Endodermal cell (in vitro differentiated cells): ENCODE measurements around the gene PRR7. TPM values are rescaled to one million over a fixed set of nuclear protein-coding genes. Genes with fewer than 3 reads are reported as not detected.

ENCODE experiments used
- DNase-seq: peaks from one replicate; pipeline ENCODE4 v3.0.0-alpha.2; 2017
- H3K27ac ChIP-seq: 2 replicates; pipeline ENCODE4 v1.5.1; 2013; ENCODE audit warnings: mild to moderate bottlenecking, low read depth, low read length, moderate library complexity
- H3K27me3 ChIP-seq: 2 replicates; pipeline ENCODE4 v1.6.1; 2013; ENCODE audit warnings: mild to moderate bottlenecking, low read length, moderate library complexity; ENCODE audit not compliant: insufficient read depth, control insufficient read depth, poor library complexity, severe bottlenecking
- H3K36me3 ChIP-seq: 2 replicates; pipeline ENCODE4 v1.7.0; 2013; ENCODE audit warnings: mild to moderate bottlenecking, low read length, moderate library complexity; ENCODE audit not compliant: control insufficient read depth, insufficient read depth
- H3K4me1 ChIP-seq: one replicate; pipeline ENCODE4 v1.7.0; 2013; ENCODE audit warnings: low read length; ENCODE audit not compliant: control insufficient read depth, insufficient read depth
- H3K4me3 ChIP-seq: 2 replicates; pipeline ENCODE4 v1.5.1; 2013; ENCODE audit warnings: mild to moderate bottlenecking, low read length, moderate library complexity
- H3K9ac ChIP-seq: 2 replicates; pipeline ENCODE4 v1.6.1; 2013; ENCODE audit warnings: mild to moderate bottlenecking, low read length, moderate library complexity; ENCODE audit not compliant: poor library complexity, severe bottlenecking; ENCODE audit errors: extremely low read depth
- H3K9me3 ChIP-seq: 2 replicates; pipeline ENCODE4 v1.6.1; 2013; ENCODE audit warnings: mild to moderate bottlenecking, low read length, moderate library complexity; ENCODE audit not compliant: control insufficient read depth
- H3K27ac Mint-ChIP-seq: 2 replicates; pipeline ENCODE4 v1.8.0; 2020; ENCODE audit warnings: mixed read lengths
- H3K27me3 Mint-ChIP-seq: 2 replicates; pipeline ENCODE4 v1.8.0; 2021; ENCODE audit warnings: mild to moderate bottlenecking, mixed read lengths; ENCODE audit not compliant: insufficient read depth
- H3K36me3 Mint-ChIP-seq: 2 replicates; pipeline ENCODE4 v1.8.0; 2020; ENCODE audit warnings: low read depth, mixed read lengths
- H3K4me1 Mint-ChIP-seq: 2 replicates; pipeline ENCODE4 v1.8.0; 2020; ENCODE audit warnings: mixed read lengths
- H3K4me3 Mint-ChIP-seq: 2 replicates; pipeline ENCODE4 v1.8.0; 2020; ENCODE audit warnings: mild to moderate bottlenecking, moderate library complexity, mixed read lengths
- H3K9me3 Mint-ChIP-seq: 2 replicates; pipeline ENCODE4 v1.8.0; 2020; ENCODE audit warnings: mild to moderate bottlenecking, mixed read lengths
- CTCF ChIP-seq: fragments of 200-600 bp; sonication (generic); conservative IDR thresholded peaks from 2 replicates; pipeline ENCODE4 v1.5.0; 2021; ENCODE audit warnings: antibody characterized with exemption, mild to moderate bottlenecking
- WGBS, 2 experiments: methylation state at CpG; one replicate each; pipeline versions ENCODE4 v1.1.5 to v1.1.7; 2013; ENCODE audit warnings: missing lambda C conversion rate in 2 of 2, mixed read lengths in 1 of 2; ENCODE audit not compliant: insufficient coverage in 1 of 2, insufficient read length in 1 of 2; 5-methylcytosine and 5-hydroxymethylcytosine counted together
- total RNA-seq, 2 donors: library from RNA; stranded (reverse); fragmentation: NEBNext Ultra II Directional in 1 of 2; extraction: Animal tissue kit (Norgen Biotek cat#: 25700) in 1 of 2; gene quantifications; 2 replicates in 1 of 2; 3 replicates in 1 of 2; pipeline ENCODE4 v1.2.1, GENCODE V29; 2021

The PRR7 gene
- total RNA-seq, 2 donors from 2014 or later = 4.7 to 8.0 TPM

- Mint-ChIP-seq H3K9me3 (no peaks in the 10 kb centered on the region), H3K27ac (no peak overlapping the region), H3K4me3 (peak overlapping the region; percentile 54), H3K36me3 (no peaks in the 10 kb centered on the region), H3K4me1 (peaks cover 2% of the 10 kb centered on the region), H3K27me3 (peaks cover 92% of the 10 kb centered on the region)
- Histone ChIP-seq H3K9ac (no peak overlapping the region), H3K36me3 (no peaks in the 10 kb centered on the region), H3K27ac (no peak overlapping the region), H3K4me3 (peak overlapping the region; percentile 64), H3K4me1 (no peaks in the 10 kb centered on the region), H3K9me3 (no peaks in the 10 kb centered on the region), H3K27me3 (peaks cover 95% of the 10 kb centered on the region)
- DNase-seq = no peak
- 59 to 73% methylated on average over 10 to 16 of the region's 16 CpGs for WGBS, 2 experiments
- TF ChIP-seq CTCF = no peak
Measured at GRCh38 chr5:177404641-177405179, 41.9 kb upstream of the PRR7 start.

GRCh38 chr5:177405312-177405711 is 41.3 kb upstream of the PRR7 start:
- TF ChIP-seq CTCF = no peak
- Mint-ChIP-seq H3K36me3 (no peaks in the 10 kb centered on the region), H3K27me3 (peaks cover 89% of the 10 kb centered on the region), H3K9me3 (no peaks in the 10 kb centered on the region), H3K27ac (no peak overlapping the region), H3K4me3 (peak overlapping the region; percentile 54), H3K4me1 (peaks cover 2% of the 10 kb centered on the region)
- Histone ChIP-seq H3K9ac (no peak overlapping the region), H3K9me3 (no peaks in the 10 kb centered on the region), H3K4me1 (no peaks in the 10 kb centered on the region), H3K36me3 (no peaks in the 10 kb centered on the region), H3K4me3 (no peak overlapping the region), H3K27me3 (peaks cover 90% of the 10 kb centered on the region), H3K27ac (no peak overlapping the region)
- DNase-seq = no peak
- 90 to 94% methylated on average over 1 to 2 of the region's 2 CpGs for WGBS, 2 experiments

GRCh38 chr5:177405805-177406204 is 40.8 kb upstream of the PRR7 start:
- no peaks in the 10 kb centered on the region for H3K9me3 ChIP-seq
- 94 to 100% methylated on average over 1 to 5 of the region's 5 CpGs for WGBS, 2 experiments
- Mint-ChIP-seq H3K27me3 (peaks cover 90% of the 10 kb centered on the region), H3K9me3 (no peaks in the 10 kb centered on the region), H3K36me3 (no peaks in the 10 kb centered on the region), H3K27ac (no peak overlapping the region), H3K4me1 (peaks cover 2% of the 10 kb centered on the region), H3K4me3 (no peak overlapping the region)
- no peak overlapping the region for H3K9ac ChIP-seq
- no peaks in the 10 kb centered on the region for H3K4me1 ChIP-seq
- no peaks in the 10 kb centered on the region for H3K36me3 ChIP-seq
- no peak overlapping the region for H3K4me3 ChIP-seq
- no peak overlapping the region for H3K27ac ChIP-seq
- no peak for DNase-seq
- H3K27me3 ChIP-seq = peaks cover 85% of the 10 kb centered on the region
- TF ChIP-seq CTCF = no peak
